Stimulated activated CD4-positive, alpha-beta T cell treated with anti-CD3 and anti-CD28 coated beads, Interleukin-2, amount 100 ng/mL, for 4 hours (primary cell): Measurements from ENCODE around the gene RBM23.
A peak's percentile ranks its signal among the peaks of the same experiment; 100 is the strongest.
"Not testable (repeated sequence)": the region's sequence is repeated elsewhere in the genome, so short reads cannot be mapped to it uniquely, and the experiment has no call there.

Experiments used
- DNase-seq: peaks from one replicate; pipeline ENCODE4 v3.0.0-alpha.2; 2020; ENCODE audit warnings: low read depth

The RBM23 gene

DNA sequence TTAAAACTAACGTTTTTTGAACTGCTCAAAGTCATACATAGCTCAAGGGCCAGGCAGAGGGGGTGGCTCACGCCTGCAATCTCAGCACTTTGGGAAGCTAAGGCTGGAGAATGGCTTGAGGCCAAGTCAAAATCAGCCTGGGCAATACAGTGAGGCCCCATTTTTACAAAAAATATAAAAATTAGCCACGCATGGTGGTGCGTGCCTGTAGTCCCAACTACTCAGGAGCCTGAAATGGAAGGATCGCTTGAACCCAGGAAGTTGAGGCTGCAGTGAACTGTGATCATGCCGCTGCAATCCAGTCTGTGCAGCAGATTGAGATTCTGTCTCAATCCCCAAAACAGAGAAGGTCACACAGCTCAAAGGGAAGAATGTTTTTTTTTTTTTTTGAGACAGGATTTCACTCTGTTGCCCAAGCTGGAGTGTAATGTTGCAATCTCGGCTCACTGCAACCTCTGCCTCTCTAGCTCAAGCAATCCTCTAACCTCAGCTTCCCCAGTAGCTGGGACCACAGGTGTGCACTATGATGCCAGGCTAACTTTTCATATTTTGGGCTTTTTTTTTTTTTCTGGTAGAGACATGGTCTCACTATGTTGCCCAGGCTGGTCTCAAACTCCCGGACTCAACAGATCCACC, 2.9 kb downstream of the RBM23 start:
- DNase-seq: no peak

DNA sequence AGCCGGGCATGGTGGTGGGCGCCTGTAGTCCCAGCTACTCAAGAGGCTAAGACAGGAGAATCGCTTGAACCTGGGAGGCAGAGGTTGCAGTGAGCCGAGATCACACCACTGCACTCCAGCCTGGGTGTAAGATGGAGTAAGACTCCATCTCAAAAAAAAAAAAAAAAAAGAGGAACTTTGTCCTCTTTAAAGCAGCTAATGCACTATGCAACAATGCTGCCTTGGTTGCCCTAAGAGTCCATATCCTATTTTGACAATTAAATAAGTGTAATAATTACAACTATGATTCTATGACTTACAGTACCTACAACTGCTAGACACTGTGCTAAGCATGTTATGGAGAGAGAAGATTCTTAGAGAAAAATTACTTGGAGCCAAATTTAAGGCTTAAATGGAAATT, 4.1 kb downstream of the RBM23 start:
- DNase-seq: not testable (repeated sequence)

DNA sequence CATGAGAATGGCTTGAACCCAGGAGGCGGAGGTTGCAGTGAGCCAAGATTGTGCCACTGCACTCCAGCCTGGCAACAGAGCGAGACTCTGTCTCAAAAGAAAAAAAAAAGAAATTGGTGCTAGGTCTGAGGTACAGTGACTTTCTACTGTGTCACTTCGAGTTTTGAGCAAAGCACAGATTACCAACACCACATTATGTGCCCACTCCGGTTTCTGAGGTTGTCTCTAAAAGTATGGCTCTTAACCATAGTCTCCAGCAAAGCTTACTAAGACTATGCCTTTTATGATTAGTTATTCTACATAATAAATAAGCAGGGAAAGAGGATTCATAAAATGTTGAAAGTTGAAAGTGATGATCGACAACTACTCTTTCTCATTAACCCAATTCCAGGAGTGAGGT, 8.0 kb downstream of the RBM23 start:
- no peak for DNase-seq

DNA sequence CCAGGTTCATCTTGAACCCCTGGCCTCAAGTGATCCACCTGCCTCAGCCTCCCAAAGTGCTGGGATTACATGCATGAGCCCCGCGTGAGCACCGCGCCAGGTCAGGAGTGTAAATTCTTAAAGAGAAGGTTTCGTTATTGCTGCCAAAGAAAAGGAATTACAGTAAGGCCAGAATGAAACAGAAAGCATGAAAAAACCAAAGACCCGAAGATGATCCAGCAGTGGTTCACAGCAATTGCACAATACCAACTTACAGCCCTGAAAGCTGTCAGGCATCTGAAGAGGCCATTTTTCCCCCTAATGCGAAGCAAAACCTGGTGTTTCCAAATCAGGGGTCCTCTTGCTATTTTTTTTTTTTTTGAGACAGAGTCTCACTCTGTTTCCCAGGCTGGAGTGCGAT, 10.3 kb downstream of the RBM23 start:
- no peak for DNase-seq

DNA sequence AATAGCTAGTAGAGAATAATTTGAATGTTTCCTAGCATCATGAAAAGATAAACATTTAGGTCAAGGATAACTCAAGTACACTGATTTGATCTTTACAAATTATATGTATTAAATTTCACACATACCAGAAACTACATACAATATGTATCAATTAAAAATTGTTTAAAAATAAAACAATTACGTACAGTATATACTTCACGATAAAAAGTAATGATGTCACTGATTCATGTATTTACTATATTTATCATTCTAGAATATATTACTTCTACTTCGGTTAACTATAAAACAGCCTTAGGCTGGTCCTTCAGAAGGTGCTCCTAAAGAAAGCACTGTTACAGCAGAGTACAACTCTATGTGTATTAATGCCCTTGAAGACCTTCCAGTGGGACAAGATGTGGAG, 11.5 kb downstream of the RBM23 start:
- no peak for DNase-seq

DNA sequence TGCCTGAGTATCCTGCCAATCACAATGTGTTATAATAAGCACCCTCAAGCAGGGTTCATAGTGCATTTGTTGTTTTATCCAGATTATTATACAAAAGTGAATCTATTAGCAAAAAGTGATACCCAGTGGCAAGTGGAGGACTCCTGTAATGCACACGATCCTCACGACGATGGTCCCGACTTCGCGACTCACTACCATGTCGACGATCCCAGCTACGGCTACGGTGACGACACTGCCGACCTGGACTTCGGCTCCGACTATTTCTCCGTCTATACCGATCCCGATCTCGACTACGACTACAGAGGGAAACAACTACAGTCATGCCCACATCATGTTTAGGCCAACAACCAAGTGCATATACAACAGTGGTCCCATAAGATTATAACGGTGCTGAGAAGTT, 12.9 kb downstream of the RBM23 start:
- no peak for DNase-seq

DNA sequence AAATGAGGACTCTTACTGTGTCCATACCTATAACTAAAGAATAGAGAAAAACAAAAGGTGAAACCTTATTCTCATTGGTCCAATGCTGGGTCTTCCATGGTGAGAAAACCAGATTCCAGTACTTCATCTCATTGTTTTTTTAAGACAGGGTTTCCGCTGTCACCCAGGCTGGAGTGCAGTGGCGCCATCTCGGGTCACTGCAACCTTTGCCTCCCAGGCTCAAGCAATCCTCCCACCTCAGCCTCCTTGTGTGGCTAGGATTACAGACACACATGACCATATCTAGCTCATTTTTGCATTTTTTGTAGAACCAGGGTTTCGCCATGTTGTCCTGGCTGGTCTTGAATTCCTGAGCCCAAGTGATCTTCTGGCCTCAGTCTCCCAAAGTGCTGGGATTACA, 13.3 kb downstream of the RBM23 start:
- no peak for DNase-seq

DNA sequence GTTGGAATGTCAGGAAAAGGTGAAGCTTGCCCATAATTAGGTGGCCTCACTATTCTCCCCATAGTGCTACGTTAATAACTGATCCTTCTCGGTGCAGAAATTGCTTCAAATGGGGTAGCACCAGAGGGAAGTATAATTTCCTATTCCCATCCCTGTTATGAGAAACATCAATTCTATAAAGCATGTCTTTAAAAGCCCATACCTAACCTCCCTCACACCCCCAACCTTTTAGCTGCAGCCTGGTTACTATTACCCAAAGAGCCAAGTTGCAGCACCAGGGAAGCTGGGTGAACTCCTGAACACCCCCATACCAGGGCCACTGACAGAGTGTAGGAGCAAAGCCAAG, 15.2 kb downstream of the RBM23 start:
- no peak for DNase-seq

DNA sequence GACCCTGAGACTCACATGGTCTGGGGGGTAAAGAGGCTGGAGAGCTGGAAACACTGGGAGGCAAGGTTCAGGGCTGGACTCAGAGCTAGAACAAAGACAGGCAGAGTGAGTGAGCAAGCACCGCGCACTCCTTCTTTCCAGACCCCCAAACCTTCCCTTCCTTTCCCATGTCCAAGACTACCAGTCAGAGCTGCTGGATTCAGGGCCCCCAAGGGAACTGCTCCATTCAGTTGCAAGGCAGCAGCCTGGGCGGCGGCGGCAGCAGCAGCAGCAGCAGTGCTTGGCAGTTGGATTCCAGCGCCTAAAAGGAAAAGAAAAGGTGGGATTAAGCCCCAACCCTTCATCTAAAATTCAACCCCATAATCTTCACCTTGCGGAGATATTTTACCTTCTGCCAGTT, 17.1 kb downstream of the RBM23 start:
- no peak for DNase-seq

DNA sequence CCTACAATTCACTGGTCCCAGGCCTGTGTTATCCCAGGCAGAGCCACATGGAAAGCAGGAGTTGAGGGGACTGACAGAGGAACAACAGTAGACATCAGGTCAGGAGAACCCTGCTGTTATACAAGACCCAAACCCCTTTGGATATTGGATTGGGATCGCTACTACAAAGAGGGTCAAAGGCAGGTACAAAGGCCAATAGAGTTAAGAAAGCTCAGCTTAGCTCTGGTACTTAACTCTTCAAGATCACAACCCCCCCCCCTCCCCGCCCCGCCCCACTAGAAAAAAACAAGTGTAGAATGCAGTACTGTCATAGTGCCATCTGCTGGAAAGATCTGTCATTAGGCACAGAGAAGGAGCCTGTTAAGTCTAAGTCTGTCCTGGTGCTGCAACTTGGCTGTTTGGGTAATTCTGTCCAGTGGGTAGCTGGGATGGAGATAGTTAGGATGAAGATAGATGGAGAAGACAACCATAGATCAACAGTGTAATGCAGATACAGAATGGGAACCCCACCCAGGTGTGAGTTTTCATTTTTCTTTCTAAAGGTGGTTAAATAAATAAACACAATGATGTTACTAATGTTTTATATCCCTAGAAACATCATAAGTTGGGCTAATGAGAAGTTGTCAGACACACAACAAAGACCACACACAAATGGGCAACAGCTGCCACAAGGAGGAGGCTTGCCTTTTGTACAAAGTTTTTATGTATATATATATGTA, 18.7 kb downstream of the RBM23 start:
- peak; percentile 29 for DNase-seq

DNA sequence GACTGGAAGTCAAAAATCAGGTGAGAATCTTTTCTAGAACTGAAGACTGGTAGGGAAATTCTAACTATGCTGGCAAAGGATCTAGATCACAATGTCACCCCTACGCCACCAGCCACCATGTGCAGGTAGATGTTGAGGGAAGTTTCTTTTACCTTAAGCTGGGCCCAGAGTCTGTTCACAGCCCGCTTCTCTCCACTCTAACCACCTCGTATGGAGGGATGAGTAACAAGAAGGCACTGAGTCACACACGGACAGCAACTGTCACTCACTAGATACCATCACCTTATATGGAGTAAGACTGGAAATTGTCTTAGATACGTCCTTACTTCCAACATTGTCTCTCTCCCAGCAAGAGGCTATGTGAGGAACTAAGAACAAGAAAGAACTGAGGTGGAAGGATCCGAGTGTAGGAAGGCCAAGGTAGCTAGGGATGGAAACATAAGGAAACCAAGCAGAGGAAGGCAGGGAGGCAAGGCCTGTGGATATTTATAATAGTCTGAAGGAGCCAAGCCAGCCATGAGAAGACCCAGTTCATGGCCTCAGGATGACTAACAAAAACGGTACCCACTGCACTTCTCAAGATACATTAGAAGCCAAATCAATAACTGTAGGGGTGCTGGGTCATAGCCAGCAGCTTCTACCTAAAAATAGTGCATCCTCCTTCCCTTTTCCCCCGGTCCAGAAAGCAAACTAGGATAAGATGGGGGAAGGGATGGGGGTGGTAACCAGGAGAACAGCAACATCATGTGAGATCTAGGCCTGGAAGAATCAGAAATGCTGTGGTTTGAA, 20.5 kb downstream of the RBM23 start:
- DNase-seq: no peak

DNA sequence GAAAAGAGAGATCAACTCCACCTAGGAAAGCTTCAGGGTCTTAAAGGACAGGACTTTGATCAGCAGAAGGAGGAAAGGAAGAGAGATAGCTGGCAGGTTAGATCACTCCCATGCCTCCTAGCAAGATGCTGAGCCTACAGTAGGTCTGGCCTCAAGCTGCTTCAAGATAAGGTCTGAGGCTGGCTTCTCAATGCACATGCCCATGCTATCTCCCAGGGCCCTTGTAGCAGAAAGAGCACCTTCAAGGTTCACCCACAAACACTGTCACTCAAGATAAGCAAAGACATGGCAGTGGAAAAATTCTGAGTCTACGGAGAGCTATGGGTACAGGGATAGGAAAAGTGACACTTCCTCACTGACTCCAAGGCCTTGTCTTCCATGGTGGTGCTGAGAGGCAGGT, 21.6 kb downstream of the RBM23 start:
- DNase-seq: no peak

DNA sequence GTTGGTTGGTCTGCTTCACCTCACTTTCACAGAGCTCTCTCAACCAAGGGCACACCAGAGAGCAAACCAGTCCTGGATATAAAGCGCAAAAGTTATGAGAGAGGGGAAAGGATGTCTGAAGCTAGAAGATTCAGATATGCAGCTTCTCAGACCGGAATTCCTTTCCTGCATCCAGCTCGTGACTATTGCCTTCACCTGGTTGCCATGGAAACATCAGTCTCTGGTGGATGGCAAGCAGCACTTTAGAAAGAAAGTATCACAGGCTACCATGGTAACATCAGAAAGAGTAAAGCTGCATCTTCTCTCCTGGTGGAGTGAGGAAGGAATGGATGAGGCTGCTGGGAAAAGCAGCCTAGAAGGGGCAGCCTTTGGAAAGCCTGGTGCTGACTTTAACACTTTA, 22.2 kb downstream of the RBM23 start:
- DNase-seq: no peak

DNA sequence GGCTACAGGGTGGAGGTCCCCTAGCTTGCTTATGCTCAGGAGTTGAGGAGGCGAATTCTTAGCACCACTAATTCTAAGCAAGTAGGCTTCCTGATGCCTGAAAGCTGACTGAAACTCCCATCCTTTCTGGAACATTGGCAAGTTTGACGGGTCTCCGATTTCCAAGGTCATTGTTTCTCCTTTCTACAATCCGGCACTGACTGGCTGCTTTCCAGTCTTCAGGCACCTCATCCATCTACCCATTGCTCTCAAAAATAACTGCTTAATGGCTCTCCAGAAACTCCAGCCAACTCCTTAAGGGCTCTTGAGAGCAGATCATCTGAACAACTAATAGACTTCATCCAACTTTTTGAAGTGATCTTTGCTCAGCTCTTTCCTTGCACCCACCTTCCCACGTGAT, 22.6 kb downstream of the RBM23 start:
- no peak for DNase-seq

DNA sequence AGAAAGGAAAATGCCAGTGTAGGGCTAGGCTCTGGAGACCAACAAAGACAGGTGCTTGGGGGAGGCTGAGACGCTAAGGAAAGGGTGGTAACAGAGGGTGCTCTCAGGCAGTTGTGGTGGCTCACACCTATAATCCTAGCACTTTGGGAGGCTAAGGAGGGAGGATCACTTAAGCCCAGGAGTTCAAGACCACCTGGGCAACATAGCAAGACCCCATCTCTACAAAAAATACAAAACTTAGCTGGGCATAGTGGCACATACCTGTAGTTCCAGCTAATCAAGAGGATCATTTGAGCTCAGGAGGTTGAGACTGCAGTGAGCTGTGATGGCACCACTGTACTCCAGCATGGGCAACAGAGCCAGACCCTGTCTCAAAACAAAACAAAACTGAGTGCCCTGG, 23.5 kb downstream of the RBM23 start:
- DNase-seq: no peak

DNA sequence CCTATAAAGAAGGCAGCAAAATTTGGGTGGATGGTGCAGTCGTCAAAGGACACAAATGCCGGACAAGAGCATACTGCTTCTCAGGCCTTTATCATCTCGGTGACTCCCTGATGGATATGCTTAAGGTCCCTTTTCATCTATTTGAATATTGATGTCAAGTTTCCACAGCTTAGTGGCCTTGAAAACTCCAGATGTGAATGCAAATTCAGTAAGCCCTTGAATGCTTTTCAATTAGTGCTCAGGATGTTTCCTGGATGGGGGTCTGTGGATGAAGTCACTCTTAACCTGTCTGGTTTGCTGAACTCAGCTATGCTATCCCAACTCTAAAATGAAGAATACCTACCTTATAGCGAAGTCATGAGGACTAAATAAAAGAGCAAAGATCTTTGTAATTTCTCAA, 25.2 kb downstream of the RBM23 start:
- no peak for DNase-seq

DNA sequence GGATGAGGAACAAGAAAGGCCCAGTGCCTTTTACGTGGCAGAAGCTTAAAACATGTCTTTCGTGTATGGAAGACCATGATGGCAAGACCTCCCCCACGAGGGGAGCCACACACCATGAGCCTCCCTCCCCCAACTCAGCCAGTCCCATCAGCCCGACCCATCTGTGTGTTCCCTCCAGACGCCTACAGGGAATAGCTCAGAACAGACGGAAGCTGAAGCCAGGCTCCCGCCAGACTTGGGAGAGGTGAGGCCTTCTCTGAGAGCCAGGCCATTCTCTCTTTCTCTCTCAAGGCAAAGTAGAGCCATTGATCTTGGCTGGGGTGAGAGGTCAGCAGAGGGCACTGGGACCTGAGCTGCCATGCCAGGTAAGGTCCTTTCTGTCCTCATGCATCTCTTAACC, 26.5 kb downstream of the RBM23 start:
- DNase-seq: no peak

DNA sequence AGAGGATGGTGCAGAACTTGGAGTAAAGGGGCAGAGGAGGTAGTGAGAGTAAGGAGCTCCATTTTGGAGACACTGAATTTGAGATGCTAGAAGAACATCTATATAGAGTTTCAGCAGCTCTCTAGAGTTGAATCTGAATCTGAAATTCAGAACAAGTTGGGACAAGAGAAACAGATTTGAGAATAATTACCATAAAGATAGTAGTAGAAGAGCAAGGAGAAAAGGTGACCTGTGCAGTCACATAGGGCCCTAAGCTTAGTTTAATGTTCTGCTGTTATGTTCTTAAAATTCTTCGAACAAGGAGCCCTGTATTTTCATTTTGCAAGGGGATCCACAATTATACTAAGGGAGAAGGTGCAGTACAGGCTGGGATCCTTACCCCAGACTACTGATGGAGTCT, 28.5 kb downstream of the RBM23 start:
- no peak for DNase-seq

DNA sequence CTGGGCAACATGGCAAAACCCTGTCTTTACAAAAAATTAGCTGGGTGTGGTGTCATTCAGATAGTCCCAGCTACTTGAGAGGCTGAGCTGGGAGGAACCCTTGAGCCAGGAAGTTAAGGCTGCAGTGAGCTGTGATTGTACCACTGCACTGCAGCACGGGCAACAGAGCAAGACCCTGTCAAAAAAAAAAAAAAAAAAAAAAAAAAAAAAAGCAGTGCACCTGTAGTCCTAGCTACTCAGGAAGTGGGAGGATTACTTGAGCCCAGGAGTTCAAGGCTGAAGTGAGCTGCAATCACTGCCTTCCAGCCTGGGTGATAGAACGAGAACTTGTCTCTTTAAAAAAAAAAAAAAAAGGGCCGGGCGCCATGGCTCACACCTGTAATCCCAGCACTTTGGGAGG, 30.3 kb downstream of the RBM23 start:
- no peak for DNase-seq

DNA sequence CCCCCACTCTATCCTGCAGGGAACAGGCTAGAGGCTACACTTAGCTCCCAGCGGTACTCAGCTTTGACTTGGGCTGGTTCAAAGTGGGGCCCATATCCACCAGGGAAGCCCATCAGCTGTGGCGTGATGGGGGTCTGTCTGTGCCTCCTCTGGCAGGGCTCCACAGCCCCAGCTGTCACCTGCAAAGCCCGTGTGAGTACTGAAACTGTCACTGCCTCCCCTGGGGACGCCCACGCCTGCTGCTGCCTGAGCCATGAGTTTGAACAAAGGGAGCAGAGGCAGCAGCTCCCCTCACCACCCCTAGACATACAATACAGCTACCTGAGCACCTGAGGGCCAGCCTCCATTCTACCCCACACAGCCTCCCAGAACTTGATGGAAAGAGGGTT, 31.0 kb downstream of the RBM23 start:
- peak; percentile 75 for DNase-seq

DNA sequence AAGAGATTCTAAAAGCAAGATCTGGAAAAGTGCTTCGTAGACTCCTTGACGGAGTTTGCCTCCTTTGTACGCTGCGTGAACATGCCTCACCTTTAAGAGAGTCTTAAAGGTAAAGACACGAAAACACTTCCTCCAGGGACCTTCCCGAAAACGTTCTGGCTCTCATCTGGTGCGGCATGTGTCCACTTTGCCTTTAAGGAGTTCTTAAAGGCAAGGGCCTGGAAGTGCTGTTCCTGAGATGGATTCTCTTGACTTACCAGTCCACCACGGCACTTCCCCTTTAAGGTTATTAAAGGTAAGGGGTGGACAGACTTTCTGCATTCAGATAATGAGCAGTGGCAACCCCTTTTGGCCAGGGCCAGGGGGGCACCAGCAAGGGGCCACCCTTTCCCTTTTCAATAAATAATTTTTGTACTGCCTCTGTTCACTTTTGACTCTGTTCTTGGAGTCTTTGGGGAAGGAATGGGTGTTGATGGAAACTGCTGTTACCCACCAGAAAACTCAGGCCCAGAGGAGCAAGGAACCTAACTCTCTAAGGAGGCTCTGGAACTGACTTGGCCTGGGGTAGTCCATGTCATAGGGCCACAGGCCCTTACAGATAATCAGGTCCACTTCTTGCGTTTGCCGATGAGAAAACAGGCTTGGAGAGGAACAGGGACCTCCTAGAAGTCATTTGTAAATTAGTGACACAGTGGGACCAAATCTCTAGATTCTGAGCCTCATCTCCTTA, 31.5 kb downstream of the RBM23 start:
- no peak for DNase-seq

DNA sequence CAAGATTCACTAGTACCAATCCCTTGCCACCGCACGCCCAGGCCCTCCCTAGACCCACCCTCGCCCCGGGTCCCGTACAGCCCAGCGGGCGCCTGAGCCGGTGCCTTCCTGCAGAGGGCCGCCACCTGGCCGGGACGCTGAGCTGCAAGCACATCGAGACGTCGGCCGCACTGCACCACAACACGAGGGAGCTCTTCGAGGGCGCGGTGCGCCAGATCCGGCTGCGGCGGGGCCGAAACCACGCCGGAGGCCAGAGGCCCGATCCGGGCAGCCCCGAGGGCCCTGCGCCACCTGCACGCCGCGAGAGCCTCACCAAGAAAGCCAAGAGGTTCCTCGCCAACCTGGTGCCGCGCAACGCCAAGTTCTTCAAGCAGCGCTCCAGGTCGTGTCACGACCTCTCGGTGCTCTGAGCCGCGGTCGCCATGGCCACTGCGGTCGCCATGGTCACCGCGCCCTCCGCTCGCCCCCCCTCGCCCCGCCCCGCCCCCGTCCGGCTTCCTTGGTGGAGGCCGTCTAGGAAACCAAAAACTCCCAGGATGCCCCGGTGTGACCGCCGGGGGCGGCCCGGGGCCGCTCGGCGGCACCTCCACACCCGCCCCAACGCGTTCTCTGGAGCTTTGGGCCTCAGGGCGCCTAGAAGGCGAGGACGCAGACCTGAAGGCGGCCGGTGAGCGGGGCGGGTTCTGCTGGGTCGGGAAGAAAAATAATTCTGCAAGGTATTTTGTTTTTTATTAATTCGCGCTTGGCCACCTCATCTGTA, 32.3 kb downstream of the RBM23 start:
- DNase-seq: peak; percentile 56
